Measurements from ENCODE around the gene RHO.

RHO gene

DNA sequence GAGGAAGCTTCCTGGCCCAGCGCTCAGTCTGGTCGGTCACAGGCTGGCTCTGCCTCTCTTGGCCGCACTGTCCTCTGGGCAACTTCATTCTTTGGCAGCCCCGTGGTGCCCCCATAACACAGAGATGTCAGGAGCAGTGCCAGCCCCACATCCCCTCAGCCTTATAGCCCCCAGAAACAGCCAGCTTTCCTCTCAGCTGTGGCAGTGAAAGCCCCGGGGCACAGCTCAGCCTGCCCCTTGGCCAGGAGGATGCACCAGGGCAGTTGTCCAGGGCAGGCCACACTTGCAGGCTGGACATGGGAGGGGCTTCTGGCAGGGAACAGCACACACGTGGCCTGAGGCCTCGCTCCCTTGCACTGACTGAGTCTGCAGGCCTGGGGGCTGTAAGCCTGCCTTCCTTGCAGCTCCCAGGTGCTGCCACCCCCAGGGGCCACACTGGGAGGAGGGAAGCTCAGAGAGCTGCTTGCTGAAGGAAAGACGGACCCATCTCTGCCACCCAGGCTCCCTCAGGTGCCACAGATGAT is 10.3 kb upstream of the RHO start:
- DNase-seq (ENCODE audit: low read depth, low spot score): no peak
- no peak overlapping the region for H3K4me3 ChIP-seq (ENCODE audit: low read length)

DNA sequence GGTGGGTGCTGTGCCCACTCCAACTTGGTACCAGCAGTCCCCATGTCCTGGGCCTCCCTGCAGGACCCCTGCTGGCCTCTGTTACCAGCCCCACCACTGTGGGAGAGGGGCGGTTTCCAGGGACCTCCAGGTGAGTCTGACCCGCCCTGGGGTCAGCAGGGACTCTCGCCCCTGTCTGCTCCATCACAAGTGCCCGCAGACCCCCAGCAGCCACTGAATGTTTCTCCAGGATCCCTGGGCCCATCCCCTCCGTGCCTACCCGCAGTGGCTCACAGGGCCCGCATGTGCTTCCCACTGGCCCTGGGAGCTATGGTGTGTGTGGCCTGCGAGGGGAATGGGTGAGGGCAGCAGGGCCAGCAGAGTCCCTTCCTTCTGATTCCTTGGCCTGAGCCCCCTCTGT is 9.9 kb upstream of the RHO start:
- no peak overlapping the region for H3K4me3 ChIP-seq (ENCODE audit: low read length)
- no peak for DNase-seq (ENCODE audit: low read depth, low spot score)

DNA sequence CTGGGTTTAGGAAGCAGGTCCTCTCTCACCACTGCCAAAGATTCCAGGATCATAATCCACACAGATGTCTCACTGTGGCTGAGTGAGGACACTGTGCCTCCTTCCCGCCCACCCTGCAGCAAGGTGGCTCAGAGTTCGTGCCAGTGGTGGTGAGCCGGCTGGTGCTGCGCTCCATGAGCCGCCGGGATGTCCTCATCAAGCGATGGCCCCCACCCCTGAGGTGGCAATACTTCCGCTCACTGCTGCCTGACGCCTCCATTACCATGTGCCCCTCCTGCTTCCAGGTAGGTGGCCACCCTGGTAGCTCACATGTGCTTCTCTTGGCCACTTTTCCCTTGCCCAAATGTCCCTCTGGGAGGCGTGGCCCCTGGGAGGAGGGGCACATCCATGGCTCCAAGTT is 9.0 kb upstream of the RHO start:
- DNase-seq (ENCODE audit: low read depth, low spot score): no peak
- no peak overlapping the region for H3K4me3 ChIP-seq (ENCODE audit: low read length)

DNA sequence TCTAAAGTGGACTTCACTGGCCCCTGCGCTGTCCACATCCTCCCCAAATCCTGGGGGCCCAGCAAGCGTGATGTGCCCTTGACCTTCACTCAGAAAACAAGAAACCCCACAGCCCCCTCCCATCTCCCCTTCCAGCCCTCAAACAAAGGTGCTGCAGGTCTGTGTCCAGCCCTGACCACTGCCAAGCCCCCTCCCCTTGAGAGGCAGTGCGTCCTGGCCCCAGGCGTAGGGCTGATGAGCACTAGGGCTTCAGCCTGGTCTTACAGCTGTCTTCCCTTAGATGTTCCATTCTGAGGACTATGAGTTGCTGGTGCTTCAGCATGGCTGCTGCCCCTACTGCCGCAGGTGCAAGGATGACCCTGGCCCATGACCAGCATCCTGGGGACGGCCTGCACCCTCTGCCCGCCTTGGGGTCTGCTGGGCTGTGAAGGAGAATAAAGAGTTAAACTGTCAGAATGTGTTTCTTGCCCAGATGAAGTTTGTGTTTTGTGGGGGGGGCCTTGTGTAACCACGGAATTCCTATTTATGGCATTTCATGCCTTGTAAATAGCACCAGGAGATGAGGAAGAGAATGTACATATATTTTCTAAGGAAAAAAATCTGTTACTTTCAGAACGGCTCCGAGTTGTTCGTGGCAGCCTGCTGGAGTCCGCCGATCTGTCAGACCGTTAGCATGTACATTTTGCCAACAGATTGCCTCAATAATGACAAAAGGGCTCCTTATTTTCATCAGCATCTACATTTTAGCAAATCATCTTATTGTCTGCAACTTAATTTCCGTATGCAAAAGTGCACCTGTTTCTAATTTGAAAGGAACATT is 8.3 kb upstream of the RHO start:
- H3K4me3 ChIP-seq (ENCODE audit: low read length): no peak overlapping the region
- no peak for DNase-seq (ENCODE audit: low read depth, low spot score)

DNA sequence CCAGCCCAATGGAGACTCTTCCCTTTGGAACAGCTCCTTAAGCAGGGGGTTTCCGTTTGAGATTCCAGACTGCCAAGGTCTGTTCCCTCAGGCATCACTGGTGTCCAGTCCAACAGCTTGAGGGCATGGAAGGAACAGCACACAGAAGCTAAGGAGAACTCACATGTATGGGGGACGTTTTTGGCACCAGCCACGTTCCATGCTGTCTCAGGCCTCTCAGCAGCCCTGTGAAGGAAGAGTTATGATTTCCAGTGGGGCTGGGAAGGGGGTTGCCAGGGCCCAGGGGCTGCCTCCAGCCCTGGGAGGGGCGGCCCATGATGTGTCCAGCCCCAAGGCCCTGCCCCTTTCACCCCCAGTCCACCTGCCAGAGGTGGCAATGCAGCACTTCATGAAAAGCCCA is 7.5 kb upstream of the RHO start:
- H3K4me3 ChIP-seq (ENCODE audit: low read length): no peak overlapping the region
- DNase-seq (ENCODE audit: low read depth, low spot score): no peak

DNA sequence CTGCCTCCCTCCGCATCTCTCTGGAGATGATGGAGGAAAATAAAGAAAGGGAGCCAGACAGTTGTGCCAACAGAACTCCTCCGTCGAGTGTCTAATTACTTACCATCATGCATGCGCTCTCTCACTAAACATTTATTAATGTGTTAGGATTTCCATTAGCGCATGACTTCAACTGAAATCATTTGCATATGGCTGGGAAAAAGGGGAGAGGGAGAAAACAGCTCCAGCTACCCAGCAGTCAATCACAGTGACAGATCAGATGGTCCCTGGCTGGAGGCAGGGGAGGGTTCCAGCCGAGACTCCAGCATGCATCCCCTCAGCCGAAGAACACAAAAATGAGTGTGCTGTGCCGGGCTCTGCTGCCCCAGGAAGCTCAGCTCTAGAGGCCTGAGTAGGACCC is 6.8 kb upstream of the RHO start:
- DNase-seq (ENCODE audit: low read depth, low spot score): no peak
- no peak overlapping the region for H3K4me3 ChIP-seq (ENCODE audit: low read length)

DNA sequence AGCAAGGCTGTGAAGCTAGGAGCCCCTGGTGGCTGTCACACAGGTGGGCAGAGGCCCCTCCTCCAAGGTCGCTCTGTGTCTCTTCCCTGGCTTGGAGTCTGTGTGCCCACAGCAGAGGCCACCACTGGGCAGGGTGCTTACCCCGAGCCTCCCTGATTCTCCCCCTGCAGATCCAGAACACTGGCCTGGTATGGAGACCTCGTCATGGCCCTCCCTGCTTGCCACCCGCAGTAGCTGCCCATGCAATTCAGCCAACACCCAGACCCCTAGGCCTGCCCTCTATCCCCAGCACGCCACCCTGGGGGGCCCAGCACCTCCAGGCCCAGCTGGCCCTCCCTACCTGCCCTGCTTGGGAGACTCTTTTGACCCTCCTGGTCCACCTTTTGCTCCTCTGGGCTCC is 5.5 kb upstream of the RHO start:
- no peak overlapping the region for H3K4me3 ChIP-seq (ENCODE audit: low read length)
- DNase-seq (ENCODE audit: low read depth, low spot score): no peak

DNA sequence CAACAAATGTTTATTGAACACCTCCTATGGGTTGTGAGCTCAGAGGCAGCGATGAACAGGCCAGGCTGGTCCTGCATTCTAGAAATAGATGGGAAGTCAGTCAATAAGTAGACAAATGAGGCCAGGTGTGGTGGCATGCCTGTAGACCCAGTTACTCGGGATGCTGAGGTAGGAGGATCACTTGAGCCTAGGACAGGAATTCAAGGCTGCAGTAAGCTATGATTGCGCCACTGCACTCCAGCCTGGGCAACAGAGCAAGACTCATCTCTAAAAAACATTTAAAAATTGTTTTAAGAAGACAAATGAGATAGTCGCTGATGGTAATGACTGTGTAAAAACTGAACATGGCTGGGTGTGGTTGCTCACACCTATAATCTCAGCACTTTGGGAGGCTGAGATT is 4.4 kb upstream of the RHO start:
- H3K4me3 ChIP-seq (ENCODE audit: low read length): no peak overlapping the region
- no peak for DNase-seq (ENCODE audit: low read depth, low spot score)

DNA sequence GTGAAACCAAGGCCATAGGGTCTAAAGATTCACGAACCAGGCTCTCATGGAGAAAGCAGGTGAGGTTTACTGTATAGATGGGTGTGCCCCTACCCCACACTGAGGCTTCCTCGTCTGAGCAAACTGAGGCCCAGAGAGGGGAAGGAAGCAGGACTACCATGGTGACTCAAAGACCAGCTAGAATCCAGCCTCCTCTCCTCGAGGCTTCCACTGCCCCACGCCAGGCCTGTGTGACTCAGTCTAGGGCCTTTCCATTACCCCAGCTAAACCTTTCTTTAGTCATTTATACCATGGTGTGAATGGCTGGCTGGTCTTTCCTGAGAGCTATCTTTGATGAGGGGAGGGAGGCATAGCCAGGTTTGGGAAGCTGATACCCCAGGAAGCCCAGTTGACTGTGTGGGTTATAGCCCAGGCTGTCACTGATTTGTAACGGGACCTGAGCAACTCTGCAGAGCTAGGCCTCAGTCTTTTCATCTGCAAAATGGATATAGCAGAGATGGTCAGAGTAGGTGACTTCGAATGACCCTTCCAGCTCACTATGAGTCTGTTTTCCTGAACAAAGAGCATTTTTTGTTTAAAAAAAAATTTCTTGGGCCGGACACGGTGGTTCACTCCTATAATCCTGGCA is 3.0 kb upstream of the RHO start:
- no peak for DNase-seq (ENCODE audit: low read depth, low spot score)
- no peak overlapping the region for H3K4me3 ChIP-seq (ENCODE audit: low read length)

DNA sequence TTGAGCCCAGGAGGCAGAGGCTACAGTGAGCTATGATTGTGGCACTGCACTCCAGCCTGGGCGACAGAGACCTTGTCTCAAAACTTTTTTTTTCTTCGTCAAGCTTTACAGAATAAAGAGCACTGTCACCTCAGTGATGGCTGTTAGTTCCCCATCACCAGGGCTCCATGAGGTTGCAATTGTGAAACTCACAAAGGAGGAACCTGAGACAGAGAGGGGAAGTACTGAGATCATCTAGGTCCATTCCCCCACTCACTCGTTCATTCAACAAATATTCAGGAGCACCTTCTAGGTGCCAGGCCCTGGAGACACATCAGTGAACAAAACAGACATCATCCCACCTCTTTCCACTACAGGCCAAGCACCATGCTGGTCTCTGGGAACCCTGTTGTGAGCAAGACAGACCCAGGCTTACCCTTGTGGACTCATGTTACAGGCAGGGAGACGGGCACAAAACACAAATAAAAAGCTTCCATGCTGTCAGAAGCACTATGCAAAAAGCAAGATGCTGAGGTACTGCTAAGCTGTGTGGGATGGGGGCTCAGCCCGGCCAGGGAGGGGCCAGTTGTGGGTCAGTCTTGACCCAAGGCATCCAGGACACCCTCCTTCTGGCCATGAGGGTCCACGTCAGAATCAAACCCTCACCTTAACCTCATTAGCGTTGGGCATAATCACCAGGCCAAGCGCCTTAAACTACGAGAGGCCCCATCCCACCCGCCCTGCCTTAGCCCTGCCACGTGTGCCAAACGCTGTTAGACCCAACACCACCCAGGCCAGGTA is 2.1 kb upstream of the RHO start:
- no peak for DNase-seq (ENCODE audit: low read depth, low spot score)
- H3K4me3 ChIP-seq (ENCODE audit: low read length): no peak overlapping the region

DNA sequence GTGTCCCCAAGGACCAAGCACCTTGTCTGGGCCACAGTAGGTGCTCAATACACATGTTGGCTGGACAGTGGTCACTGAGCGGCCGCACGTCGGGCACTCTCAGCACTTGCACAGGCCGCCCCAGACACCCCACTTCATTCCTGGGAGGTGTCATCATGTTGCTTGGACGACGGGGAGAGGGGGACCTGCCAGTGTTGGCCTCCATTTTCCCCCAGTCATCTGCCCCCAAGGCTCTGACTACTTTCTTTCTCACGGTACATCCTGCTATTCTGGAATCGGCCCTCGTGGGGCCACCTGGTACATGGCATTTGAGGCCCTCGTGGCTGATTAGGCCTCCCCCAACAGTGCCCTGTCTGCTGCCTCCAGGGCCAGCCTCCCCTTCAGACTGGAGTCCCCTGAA is 1.2 kb upstream of the RHO start:
- no peak for DNase-seq (ENCODE audit: low read depth, low spot score)
- H3K4me3 ChIP-seq (ENCODE audit: low read length): no peak overlapping the region

DNA sequence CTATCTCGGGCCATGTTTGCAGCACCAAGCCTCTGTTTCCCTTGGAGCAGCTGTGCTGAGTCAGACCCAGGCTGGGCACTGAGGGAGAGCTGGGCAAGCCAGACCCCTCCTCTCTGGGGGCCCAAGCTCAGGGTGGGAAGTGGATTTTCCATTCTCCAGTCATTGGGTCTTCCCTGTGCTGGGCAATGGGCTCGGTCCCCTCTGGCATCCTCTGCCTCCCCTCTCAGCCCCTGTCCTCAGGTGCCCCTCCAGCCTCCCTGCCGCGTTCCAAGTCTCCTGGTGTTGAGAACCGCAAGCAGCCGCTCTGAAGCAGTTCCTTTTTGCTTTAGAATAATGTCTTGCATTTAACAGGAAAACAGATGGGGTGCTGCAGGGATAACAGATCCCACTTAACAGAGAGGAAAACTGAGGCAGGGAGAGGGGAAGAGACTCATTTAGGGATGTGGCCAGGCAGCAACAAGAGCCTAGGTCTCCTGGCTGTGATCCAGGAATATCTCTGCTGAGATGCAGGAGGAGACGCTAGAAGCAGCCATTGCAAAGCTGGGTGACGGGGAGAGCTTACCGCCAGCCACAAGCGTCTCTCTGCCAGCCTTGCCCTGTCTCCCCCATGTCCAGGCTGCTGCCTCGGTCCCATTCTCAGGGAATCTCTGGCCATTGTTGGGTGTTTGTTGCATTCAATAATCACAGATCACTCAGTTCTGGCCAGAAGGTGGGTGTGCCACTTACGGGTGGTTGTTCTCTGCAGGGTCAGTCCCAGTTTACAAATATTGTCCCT is 1.2 kb downstream of the RHO start:
- no peak for DNase-seq (ENCODE audit: low read depth, low spot score)

DNA sequence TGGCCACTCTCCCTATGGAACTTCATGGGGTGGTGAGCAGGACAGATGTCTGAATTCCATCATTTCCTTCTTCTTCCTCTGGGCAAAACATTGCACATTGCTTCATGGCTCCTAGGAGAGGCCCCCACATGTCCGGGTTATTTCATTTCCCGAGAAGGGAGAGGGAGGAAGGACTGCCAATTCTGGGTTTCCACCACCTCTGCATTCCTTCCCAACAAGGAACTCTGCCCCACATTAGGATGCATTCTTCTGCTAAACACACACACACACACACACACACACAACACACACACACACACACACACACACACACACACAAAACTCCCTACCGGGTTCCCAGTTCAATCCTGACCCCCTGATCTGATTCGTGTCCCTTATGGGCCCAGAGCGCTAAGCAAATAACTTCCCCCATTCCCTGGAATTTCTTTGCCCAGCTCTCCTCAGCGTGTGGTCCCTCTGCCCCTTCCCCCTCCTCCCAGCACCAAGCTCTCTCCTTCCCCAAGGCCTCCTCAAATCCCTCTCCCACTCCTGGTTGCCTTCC is 1.9 kb downstream of the RHO start:
- no peak for DNase-seq (ENCODE audit: low read depth, low spot score)
- H3K4me3 ChIP-seq (ENCODE audit: low read length): no peak overlapping the region

More for the DNA sequence above, 1.2 kb downstream of the RHO start:
- H3K4me3 ChIP-seq (ENCODE audit: low read length): no peak overlapping the region

DNA sequence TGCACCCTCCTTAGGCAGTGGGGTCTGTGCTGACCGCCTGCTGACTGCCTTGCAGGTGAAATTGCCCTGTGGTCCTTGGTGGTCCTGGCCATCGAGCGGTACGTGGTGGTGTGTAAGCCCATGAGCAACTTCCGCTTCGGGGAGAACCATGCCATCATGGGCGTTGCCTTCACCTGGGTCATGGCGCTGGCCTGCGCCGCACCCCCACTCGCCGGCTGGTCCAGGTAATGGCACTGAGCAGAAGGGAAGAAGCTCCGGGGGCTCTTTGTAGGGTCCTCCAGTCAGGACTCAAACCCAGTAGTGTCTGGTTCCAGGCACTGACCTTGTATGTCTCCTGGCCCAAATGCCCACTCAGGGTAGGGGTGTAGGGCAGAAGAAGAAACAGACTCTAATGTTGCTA is 2.4 kb downstream of the RHO start:
- no peak overlapping the region for H3K4me3 ChIP-seq (ENCODE audit: low read length)
- no peak for DNase-seq (ENCODE audit: low read depth, low spot score)

DNA sequence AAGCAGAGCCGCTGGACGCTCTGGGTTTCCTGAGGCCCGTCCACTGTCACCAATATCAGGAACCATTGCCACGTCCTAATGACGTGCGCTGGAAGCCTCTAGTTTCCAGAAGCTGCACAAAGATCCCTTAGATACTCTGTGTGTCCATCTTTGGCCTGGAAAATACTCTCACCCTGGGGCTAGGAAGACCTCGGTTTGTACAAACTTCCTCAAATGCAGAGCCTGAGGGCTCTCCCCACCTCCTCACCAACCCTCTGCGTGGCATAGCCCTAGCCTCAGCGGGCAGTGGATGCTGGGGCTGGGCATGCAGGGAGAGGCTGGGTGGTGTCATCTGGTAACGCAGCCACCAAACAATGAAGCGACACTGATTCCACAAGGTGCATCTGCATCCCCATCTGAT is 3.3 kb downstream of the RHO start:
- no peak overlapping the region for H3K4me3 ChIP-seq (ENCODE audit: low read length)
- no peak for DNase-seq (ENCODE audit: low read depth, low spot score)

DNA sequence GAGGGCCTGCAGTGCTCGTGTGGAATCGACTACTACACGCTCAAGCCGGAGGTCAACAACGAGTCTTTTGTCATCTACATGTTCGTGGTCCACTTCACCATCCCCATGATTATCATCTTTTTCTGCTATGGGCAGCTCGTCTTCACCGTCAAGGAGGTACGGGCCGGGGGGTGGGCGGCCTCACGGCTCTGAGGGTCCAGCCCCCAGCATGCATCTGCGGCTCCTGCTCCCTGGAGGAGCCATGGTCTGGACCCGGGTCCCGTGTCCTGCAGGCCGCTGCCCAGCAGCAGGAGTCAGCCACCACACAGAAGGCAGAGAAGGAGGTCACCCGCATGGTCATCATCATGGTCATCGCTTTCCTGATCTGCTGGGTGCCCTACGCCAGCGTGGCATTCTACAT is 3.8 kb downstream of the RHO start:
- no peak overlapping the region for H3K4me3 ChIP-seq (ENCODE audit: low read length)
- no peak for DNase-seq (ENCODE audit: low read depth, low spot score)

DNA sequence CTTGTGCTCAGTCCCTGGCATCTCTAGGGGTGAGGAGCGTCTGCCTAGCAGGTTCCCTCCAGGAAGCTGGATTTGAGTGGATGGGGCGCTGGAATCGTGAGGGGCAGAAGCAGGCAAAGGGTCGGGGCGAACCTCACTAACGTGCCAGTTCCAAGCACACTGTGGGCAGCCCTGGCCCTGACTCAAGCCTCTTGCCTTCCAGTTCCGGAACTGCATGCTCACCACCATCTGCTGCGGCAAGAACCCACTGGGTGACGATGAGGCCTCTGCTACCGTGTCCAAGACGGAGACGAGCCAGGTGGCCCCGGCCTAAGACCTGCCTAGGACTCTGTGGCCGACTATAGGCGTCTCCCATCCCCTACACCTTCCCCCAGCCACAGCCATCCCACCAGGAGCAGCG is 5.0 kb downstream of the RHO start:
- H3K4me3 ChIP-seq (ENCODE audit: low read length): no peak overlapping the region
- DNase-seq (ENCODE audit: low read depth, low spot score): no peak

DNA sequence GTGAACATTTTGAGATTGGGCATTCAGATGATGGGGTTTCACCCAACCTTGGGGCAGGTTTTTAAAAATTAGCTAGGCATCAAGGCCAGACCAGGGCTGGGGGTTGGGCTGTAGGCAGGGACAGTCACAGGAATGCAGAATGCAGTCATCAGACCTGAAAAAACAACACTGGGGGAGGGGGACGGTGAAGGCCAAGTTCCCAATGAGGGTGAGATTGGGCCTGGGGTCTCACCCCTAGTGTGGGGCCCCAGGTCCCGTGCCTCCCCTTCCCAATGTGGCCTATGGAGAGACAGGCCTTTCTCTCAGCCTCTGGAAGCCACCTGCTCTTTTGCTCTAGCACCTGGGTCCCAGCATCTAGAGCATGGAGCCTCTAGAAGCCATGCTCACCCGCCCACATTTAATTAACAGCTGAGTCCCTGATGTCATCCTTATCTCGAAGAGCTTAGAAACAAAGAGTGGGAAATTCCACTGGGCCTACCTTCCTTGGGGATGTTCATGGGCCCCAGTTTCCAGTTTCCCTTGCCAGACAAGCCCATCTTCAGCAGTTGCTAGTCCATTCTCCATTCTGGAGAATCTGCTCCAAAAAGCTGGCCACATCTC is 6.1 kb downstream of the RHO start:
- no peak overlapping the region for H3K4me3 ChIP-seq (ENCODE audit: low read length)
- DNase-seq (ENCODE audit: low read depth, low spot score): no peak

DNA sequence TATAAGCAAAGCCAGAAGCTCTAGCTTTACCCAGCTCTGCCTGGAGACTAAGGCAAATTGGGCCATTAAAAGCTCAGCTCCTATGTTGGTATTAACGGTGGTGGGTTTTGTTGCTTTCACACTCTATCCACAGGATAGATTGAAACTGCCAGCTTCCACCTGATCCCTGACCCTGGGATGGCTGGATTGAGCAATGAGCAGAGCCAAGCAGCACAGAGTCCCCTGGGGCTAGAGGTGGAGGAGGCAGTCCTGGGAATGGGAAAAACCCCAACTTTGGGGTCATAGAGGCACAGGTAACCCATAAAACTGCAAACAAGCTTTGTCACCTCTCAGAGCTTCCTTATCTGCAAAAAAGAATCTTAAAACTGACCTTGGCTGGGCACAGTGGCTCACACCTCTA is 6.6 kb downstream of the RHO start:
- no peak overlapping the region for H3K4me3 ChIP-seq (ENCODE audit: low read length)
- no peak for DNase-seq (ENCODE audit: low read depth, low spot score)
